K562 (cell line): ENCODE results near the gene FLCN. TPM values are rescaled to one million over a fixed set of nuclear protein-coding genes. Genes with fewer than 3 reads are reported as not detected.

Experiments used
- E2F6 ChIP-seq, 2 experiments: IDR thresholded peaks; 2 replicates each; pipeline ENCODE4 v1.6.1; 2011; ENCODE audit warnings: borderline replicate concordance in 1 of 2, control low read depth in 1 of 2, low read depth in 1 of 2, low read length in 1 of 2, mild to moderate bottlenecking in 1 of 2, mixed read lengths in 1 of 2, moderate library complexity in 1 of 2; ENCODE audit not compliant: insufficient read depth in 1 of 2, insufficient read length in 1 of 2, poor library complexity in 1 of 2, severe bottlenecking in 1 of 2; ENCODE audit errors: extremely low read depth in 1 of 2
- KLF13 ChIP-seq: fragments of 450-650 bp; IDR thresholded peaks from 2 replicates; pipeline ENCODE4 v1.6.1; 2016; ENCODE audit warnings: missing genetic modification characterization, low read depth, mild to moderate bottlenecking, missing compliant biosample characterization, moderate library complexity, borderline replicate concordance
- MGA ChIP-seq: fragments of 450-650 bp; IDR thresholded peaks from 2 replicates; pipeline ENCODE4 v1.6.1; 2016; ENCODE audit warnings: mild to moderate bottlenecking, moderate library complexity
- MTA2 ChIP-seq: fragments of 450-650 bp; IDR thresholded peaks from 2 replicates; pipeline ENCODE4 v1.6.1; 2016; ENCODE audit warnings: low read depth
- PHF20 ChIP-seq: fragments of 450-650 bp; IDR thresholded peaks from 2 replicates; pipeline ENCODE4 v1.6.1; 2018; ENCODE audit not compliant: partially characterized antibody
- PKNOX1 ChIP-seq: fragments of 450-650 bp; IDR thresholded peaks from 2 replicates; pipeline ENCODE4 v1.6.1; 2016
- PTRF ChIP-seq: fragments of 450-650 bp; IDR thresholded peaks from 2 replicates; pipeline ENCODE4 v1.6.1; 2016; ENCODE audit warnings: mild to moderate bottlenecking, missing genetic modification characterization, missing compliant biosample characterization
- RBM34 ChIP-seq: fragments of 200-400 bp; formaldehyde crosslinking; IDR thresholded peaks from 2 replicates; pipeline ENCODE4 v1.6.1; 2018; ENCODE audit warnings: low read length, borderline replicate concordance; ENCODE audit not compliant: insufficient read depth
- polyA plus RNA-seq, 8 experiments: library from polyadenylated mRNA; depleted of rRNA in 4 of 8; stranded (reverse) in 5 of 8; unstranded in 3 of 8; fragments of >200 nt; fragmentation: Nextera tagmentation in 2 of 8; fragmentation: Illumina TruSeq in 1 of 8; extraction: Ambion mirVana in 2 of 8; extraction: Trizol in 1 of 8; gene quantifications; 2 replicates each; pipeline versions ENCODE4 v1.2.1 to v1.2.3, GENCODE V29; 2011 to 2014; ENCODE audit warnings: inconsistent platforms in 1 of 8, missing spikeins in 1 of 8
- total RNA-seq, 7 experiments: library from RNA; depleted of rRNA in 6 of 7; stranded (reverse); fragments of >200 nt in 6 of 7; fragmentation: Illumina TruSeq in 2 of 7; extraction: Trizol in 2 of 7; gene quantifications; 2 replicates each; pipeline versions ENCODE4 v1.2.1 to v1.2.3, GENCODE V29; 2011 to 2021; ENCODE audit warnings: low replicate concordance in 1 of 7

FLCN gene
- total and polyA plus RNA-seq, 9 of the 15 experiments (the other 6 are each of a cell fraction or from before 2014, with no cell fraction given) = 1.6 to 33.5 (median 10.9) TPM

- TF ChIP-seq E2F6 (IDR thresholded peaks at IDR 0.05; ENCODE audit: borderline replicate concordance in 1 of 2, extremely low read depth in 1 of 2, insufficient read depth in 1 of 2, insufficient read length in 1 of 2, low read depth in 1 of 2, low read length in 1 of 2, poor library complexity in 1 of 2, severe bottlenecking in 1 of 2) (peak; percentile 89 to 96), KLF13 (tag) (peak; percentile 97; the same call in 1 of the 2 replicates), PKNOX1 (no peak; the same call in 1 of the 2 replicates), RBM34 (no peak), MGA (peak; percentile 91), PTRF (tag) (no peak), PHF20 (no peak), MTA2 (no peak)
These were observed 30.6 kb downstream of the FLCN start, which contains the start of gene PLD6 (continued) for GRCh38 chr17:17206124-17206912.
